H1 (cell line): ENCODE data around the gene RALGDS. TPM values are rescaled to one million over a fixed set of nuclear protein-coding genes. Genes with fewer than 3 reads are reported as not detected.

Source experiments
- CBX8 ChIP-seq: fragments of 300-800, 300-1000 bp; sonication (generic); IDR thresholded peaks from 2 replicates; pipeline ENCODE4 v1.7.1; 2016; ENCODE audit warnings: low read depth, low read length, borderline replicate concordance
- EP300 ChIP-seq, 2 experiments: IDR thresholded peaks; 1 replicate in 1 of 2; 2 replicates in 1 of 2; pipeline ENCODE4 v1.6.1; 2011 to 2012; ENCODE audit warnings: low read depth in 2 of 2, low read length in 2 of 2, mild to moderate bottlenecking in 2 of 2, borderline replicate concordance in 1 of 2, inconsistent platforms in 1 of 2, moderate library complexity in 1 of 2
- GTF2F1 ChIP-seq: IDR thresholded peaks from 2 replicates; pipeline ENCODE4 v1.6.1; 2012; ENCODE audit warnings: low read depth, low read length, improper control_type of control experiment, borderline replicate concordance
- SP1 ChIP-seq: IDR thresholded peaks from 2 replicates; pipeline ENCODE4 v1.6.1; 2011; ENCODE audit warnings: low read depth, low read length
- polyA plus RNA-seq, 7 experiments: library from polyadenylated mRNA; depleted of rRNA in 3 of 7; stranded (reverse) in 5 of 7; unstranded in 2 of 7; fragments of >200 nt in 5 of 7; fragments of 200-250 nt in 2 of 7; gene quantifications; 1 replicate in 5 of 7; 2 replicates in 1 of 7; 4 replicates in 1 of 7; pipeline versions ENCODE4 v1.2.1 to v1.2.3, GENCODE V29; 2011 to 2013; ENCODE audit warnings: missing spikeins in 2 of 7, mixed read lengths in 2 of 7
- total RNA-seq: library from RNA; stranded (reverse); fragmentation: NEBNext Ultra II Directional; extraction: Animal tissue kit (Norgen Biotek cat#: 25700); gene quantifications from 2 replicates; pipeline ENCODE4 v1.2.1, GENCODE V29; 2021

Gene RALGDS
- total and polyA plus RNA-seq, 2 of the 8 experiments (the other 6 are each of a cell fraction or from before 2014, with no cell fraction given), result 14.5 to 25.5 TPM

GRCh38 chr9:133098104-133098754, 22.8 kb downstream of the RALGDS start (continued):
- no peak for TF ChIP-seq SP1
- no peak for TF ChIP-seq GTF2F1
- TF ChIP-seq CBX8, result no peak
- TF ChIP-seq EP300 (IDR thresholded peaks at IDR 0.05; ENCODE audit: borderline replicate concordance in 1 of 2, low read depth in 2 of 2, low read length in 2 of 2), result no peak
